HG03108 (cell line): ENCODE measurements around the gene STK16.
A peak's percentile ranks its signal among the peaks of the same experiment; 100 is the strongest.

Experiments
- ATAC-seq: cut with Tn5 transposase; IDR thresholded peaks from one replicate; pipeline ENCODE4 v1.9.1; 2021; ENCODE audit warnings: moderate library complexity; ENCODE audit not compliant: unreplicated experiment

The STK16 gene

DNA sequence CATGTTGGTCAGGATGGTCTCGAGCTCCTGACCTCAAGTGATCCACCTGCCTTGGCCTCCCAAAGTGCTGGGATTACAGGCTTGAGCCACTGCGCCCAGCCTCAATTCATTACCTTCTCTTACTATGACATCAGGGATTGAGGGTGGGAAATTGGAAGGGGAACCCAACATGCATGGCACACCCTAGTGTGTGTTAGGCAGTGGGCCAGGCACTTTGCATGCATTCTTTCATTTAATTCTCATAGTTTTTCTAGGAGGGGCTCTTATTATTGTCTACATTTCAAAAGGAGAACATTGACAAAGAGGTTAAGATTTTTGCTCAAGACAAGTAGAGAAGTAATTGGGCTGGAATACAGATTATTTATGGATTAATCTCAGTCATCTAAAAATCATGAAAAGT, 23.0 kb downstream of the STK16 start:
- no peak for ATAC-seq

DNA sequence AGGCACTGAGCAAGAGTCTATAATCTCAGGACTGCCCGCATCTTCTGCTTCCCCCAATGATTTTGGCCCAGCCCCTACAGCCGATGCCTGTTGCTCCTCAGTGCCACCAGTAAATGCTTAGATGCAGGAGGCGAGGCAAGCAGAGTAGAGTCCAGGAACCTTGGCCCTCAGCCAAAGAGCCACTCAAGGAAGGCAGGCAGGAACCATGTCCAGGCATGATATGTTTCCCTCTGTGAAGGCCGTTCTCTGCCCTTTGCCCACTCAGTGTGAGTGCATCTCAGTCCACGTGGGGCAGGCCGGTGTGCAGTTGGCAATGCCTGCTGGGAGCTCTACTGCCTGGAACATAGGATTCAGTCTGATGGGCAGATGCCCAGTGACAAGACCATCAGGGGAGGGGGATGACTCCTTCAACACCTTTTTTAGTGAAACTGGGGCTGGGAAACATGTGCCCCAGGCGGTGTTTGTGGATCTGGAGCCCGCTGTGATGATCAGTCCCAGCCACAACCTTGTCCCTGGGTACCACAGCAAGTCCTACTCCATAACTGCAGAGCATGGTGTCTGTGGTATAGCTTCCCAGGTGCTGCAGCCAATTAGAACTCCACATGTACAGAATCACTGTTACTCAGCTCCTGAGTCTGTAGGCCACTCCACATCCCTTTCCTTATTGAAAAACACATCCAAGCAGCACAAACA, 24.2 kb downstream of the STK16 start:
- ATAC-seq: no peak

DNA sequence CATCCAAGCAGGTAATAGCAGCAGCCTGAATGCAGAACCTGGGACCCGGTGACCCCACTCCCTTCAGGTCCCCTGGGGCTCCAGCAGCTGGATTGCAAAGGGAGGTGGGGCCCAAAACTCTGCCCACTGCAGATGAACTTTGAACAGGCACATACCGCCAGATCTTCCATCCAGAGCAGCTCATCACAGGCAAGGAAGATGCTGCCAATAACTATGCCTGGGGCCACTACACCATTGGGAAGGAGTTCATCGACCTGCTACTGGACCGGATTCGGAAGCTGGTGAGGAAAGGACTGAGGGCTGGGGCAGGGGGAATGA, 24.7 kb downstream of the STK16 start:
- ATAC-seq: no peak

DNA sequence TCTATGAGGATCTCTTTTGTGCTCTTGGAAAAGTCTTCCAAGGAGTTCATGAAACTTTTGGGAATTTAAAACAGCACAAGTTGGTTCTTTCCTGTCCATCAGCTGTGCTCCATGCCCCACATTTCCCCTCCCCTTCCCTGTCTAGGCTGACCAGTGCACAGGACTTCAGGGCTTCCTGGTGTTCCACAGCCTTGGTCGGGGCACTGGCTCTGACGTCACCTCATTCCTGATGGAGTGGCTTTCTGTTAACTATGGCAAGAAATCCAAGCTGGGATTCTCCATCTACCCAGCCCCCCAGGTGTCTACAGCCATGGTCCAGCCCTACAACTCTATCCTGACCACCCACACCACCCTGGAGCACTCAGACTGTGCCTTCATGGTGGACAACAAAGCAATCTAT, 25.7 kb downstream of the STK16 start:
- no peak for ATAC-seq

DNA sequence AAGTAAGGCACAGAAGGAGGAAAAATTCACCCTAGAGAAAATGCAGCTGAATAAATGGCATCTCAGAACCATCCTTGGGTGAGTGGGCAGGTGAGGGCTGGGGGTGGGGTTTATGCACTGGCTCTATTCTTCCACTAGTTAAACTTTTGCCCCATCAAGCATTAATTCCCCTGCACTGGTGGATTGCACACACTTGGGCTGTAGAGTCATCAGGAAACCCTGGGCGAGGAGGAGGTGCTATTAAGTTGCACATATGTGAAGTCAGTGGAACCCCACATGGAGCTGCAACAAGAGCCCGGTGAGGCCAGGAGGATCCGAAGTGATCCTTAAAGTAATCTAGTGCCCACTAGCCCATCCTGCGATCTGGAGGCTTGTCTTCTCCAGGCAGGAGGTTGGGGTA, 27.1 kb downstream of the STK16 start:
- no peak for ATAC-seq

DNA sequence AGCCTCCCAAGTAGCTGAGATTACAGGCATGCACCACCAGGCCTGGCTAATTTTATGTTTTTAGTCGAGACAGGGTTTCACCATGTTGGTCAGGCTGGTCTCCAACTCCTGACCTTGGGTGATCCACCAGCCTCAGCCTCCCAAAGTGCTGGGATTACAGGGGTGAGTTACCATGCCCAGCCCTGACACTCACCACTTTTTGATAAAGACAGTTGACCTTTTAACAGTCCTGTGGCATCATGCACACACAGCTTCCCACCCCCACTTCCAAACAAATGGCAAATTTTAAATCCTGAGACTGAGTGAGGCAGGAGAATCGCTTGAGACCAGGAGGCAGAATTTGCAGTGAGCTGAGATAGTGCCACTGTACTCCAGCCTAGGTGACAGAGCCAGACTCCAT, 27.7 kb downstream of the STK16 start:
- ATAC-seq: no peak

DNA sequence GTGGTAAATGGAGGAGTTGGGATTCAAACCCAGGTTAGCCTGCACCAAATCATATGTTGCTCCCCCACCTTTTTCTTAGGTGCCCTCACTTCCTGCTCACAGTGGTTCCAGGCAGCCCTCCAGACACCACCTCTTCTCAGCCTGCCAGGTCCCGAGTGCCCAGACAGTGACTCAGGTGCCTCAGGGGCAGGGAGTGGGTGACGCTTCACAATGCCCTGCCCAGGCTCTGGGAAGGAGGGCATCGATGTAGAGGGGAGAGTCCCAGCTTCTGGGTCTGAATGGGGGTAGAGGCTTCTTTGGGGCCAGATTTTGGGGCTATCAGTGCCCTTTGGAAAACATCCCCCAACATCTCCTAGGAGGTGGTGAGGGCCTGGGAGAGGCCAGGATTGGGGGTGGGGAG, 28.7 kb downstream of the STK16 start:
- no peak for ATAC-seq

DNA sequence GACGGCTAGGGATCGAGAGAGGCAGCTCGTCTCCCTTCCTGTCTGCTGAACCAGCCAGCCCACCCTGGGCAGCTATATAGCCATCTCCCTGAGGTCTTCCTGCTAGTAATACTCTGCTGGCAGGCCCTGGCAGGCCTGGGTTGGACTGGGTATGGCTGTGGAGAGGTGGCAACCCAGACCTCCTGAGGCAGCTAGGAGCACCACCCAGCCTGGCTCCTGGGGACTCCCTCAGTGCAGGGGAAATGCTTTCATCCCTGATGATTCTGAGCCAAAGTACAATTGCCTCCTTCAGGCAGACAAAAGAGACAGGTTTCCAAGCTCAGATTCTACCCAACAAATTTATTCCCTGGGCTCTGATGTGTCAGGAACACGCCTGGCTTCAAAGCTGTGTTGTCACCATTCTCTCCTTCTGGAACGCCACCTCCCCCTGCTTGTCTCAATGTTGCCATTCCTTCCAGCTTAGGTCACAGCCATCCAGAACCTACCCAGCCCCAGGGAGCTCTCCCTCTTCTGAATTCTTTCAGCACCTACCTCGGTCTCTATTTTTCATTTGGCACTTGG, 29.2 kb downstream of the STK16 start:
- no peak for ATAC-seq

DNA sequence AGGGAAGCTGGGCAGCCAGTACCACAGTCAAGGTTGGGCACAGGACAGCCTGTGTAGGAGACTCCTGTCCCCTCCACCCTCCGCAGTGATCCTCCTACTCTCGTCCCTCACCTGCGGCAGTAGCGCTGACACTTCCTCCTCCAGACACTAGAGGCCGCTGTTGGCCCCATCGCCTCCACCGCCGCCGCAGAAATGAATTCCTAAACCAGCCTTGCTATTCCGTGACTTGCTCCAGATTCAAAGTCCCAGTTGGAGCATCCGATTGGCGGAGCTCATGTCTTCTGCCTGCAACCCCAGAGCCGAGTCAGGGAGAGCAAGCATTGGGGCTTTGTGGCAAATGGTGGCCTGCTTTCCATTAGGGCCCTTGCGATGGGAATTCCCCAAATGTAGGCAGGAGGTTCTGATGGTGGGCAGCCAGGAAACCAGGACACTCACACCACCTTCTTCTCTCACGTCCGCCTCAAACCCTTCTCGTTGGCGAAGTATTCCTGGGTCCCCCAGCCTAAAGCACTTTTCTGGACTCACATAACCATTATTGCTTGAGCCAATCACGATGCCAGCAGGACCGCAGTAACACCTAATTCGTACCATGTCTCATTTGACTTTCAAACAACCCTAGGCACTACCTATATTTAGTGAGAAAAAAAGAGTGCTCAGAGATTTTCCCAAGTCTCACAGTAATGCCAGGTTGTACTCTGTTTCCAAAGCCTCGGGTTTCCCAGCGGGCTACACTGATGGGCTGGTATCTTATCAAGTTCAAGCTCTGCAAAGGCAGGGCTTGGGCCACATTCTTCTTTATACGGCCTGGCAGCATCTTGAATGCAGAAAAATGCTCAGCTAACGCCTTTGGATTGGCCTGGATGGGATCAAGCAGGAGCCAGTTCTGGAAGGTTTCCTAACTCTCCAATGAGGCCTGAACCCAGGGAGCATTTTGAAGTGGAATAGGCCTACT, 32.7 kb downstream of the STK16 start:
- ATAC-seq: peak; percentile 18

DNA sequence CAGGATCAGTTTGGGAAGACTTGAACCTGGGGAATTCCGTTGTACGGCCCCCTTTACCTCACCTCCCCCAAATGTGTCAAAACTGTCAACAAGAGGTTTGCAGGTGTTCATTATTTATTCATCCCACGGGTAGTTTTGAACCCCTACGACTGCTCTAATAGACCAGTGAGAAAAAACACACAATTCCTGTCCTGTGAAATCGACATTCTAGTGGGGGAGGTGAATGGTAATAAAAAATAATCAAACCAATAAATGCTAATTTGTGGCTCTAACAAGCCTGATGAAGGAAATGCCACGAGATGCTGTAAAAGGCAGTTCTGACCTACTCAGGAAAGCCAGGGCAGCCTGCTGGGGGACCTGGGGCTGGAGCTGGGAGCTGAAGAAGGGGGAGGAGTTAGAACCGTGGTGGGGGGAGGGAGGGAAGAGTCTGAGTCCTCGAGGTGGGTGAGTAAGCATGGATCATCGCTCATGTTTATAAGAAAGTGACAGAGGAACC, 33.4 kb downstream of the STK16 start:
- no peak for ATAC-seq

DNA sequence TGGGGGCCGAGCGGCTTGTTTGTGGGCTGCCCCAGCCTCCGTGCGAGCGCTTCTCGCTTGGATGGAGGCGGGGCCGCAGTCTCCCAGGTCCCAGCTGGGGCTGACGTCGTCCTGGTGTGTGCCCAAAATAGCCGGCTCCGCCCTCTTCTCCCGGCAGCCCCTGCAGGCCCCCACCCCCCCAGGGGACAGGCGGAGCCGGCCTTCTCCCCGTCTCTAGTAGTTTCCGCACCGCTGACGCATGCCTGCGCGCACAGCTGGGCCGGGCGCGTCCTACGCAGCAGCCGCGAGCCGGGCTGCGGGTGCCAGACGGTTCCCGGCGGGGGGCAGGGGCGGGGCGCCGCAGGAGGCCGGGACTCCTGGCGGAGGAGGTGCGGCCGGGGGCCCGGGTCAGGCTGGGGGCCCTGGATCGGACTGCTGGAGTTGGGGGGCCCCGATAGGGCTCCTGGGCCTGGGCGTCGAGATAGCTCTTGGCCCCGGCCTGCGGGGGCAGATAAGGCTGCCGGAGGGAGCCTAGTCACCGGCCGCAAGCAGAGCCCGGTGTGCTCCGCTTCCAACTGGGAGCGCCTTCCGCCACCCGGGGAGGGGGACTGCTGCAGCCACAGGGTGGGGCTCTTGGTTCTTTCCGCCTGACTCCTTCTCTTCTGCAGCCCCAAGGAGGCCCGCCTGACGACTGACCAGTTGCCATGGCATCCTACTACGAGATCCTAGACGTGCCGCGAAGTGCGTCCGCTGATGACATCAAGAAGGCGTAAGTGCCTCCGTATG, 34.1 kb downstream of the STK16 start, which contains the start of gene DNAJB2:
TSS of gene DNAJB2 (plus strand) at position 216 of the 765 bp plus-strand sequence. CDS start at position 684, 468 bp downstream.
- peak; percentile 82 for ATAC-seq

DNA sequence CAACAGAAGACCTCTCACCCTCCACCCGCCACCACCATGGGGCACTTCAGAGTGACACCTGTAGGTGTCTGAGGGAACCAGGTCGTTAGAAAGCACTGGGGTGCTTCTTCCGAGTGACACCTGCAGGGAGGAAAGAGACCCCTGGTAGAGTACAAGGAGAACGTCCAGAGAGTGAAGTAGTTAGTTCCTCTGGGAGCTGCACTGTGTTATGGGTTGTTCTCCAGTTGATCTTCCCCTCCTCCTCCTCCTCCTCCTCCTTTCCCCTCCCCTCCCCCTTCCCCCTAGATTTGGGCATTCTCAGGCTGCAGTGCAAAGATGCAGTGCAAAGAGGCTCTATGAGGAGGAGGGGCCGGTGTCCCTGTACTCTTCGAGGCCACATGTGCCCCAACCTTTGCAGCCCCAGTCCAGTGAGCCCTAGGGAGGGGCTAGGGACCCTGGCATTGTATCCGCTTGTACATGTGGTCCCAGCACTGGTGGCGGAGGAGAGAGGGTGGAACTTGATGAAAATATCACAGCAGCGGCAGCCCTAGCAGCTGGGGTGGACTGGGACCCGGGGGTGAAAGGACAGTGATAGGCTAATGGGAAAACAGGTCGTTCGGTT, 34.7 kb downstream of the STK16 start:
- no peak for ATAC-seq

DNA sequence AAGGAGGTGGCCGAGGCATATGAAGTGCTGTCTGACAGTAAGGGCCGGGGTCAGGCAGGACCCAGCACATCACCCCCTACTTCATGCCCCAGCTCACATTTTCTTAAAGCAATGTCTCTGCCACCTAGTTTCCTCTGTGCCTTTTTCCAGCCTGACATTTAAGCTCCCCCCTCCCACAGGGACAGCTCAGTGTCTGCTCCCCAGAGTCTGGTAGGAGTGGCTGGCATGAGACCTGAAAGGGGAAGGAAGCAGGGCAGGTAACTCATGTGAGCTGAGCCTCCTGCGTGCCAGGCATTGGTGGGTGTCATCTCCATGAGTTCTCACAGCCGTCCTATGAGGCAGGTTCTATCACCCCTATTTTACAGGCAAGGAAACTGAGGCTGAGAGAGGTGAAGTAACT, 35.4 kb downstream of the STK16 start:
- ATAC-seq: no peak

DNA sequence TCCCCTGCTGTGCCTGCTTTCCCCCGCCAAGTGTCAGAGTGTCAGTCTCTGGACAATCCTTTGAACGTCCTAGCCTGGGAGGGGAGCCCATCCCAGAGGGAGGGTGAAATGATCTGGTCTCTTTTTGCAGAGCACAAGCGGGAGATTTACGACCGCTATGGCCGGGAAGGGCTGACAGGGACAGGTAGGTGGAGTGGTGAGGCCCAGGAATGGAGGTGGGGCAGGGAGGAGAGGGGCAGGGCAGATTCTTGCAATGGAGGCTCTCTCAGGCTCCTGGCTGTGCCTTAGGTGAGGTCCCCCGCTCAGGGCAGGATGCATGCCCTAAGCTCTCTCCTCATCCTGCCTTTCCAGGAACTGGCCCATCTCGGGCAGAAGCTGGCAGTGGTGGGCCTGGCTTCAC, 36.3 kb downstream of the STK16 start:
- ATAC-seq: no peak

DNA sequence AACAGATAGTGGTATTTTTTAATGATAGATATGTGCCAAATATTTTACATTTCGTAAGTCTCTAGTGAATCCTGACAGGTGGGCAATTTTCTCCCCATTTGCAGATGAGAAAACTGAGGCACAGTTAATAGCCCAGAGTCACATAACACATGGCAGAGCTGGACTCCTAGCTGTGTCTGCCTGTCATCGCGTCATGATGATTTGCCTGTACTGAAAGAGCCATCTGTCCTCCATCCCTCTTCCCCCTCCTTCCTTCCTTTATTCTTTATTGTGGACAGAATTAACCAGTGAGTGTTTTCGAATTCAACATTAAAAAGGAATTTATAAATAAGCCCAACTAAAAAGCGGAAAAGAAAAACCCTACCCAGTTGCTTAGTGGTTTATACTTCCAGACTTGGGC, 37.1 kb downstream of the STK16 start:
- ATAC-seq: no peak

DNA sequence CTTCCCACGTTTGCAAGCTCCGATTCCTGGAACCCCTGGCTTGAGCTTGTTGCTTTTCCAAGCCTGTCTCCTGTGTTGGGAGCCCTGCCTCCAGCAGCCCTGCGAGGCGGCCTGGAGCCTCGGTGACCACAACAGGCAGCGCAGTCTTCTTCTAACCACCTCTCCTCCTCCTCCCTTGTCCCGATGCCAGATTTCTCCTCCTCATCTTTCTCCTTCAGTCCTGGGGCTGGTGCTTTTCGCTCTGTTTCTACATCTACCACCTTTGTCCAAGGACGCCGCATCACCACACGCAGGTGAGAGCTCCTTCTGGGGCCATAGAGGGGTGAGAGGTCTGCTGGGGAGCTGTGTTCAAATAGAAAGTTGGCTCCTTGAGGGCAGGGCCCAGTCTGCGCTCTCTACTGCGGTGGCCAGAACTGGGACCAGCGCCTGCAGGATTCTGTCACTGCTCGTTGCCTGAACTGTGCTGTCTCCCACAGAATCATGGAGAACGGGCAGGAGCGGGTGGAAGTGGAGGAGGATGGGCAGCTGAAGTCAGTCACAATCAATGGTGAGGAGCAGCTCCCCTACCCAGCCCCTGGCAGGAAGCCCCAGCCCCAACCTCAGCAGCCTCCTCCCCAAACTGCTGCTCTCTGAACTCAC, 37.8 kb downstream of the STK16 start:
- ATAC-seq: no peak

DNA sequence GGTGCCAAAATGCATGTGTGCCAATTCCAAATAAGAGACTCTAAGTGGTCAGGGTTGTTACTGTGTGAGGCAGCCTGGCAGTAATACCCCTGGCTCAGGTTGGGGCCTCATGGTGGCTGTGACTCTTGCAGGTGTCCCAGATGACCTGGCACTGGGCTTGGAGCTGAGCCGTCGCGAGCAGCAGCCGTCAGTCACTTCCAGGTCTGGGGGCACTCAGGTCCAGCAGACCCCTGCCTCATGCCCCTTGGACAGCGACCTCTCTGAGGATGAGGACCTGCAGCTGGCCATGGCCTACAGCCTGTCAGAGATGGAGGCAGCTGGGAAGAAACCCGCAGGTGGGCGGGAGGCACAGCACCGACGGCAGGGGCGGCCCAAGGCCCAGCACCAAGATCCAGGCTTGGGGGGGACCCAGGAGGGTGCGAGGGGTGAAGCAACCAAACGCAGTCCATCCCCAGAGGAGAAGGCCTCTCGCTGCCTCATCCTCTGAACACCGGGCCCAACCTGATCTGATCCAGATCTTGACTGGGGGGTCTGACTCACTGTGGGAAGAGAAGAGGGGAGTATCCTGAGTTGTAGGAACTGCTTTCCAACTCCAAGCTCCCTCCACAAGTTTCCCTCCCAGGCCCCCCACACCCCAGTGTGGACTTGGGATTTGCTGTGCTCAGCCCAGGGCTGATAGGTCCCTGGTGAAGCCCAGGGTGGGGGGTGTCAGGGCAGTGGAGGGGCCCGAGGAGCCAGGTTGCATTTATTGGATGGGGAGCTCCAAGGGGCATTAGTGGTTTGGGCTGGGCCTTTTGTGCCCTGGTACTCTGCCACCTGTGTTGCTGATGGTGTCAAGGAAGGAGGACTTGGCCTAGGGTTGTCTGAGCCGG, 39.5 kb downstream of the STK16 start:
- no peak for ATAC-seq

DNA sequence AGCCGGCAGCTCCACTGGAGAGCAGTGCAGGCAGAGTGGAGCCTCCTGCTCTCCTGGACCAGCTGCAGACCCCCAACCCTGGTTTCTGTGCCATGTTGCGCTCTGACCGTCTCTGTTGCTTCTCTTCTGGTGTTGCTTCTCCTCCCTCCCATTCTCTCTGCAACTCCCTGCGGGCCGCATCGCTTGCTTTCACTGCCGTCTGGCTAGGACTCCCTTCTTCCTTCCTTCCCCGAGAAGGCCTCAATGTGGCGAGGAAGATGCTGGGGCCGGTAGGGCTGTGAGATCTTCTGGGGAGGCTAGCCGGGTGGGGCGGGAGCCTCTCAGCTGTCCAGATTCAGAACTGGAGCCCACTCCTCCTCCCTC, 40.1 kb downstream of the STK16 start:
- no peak for ATAC-seq

DNA sequence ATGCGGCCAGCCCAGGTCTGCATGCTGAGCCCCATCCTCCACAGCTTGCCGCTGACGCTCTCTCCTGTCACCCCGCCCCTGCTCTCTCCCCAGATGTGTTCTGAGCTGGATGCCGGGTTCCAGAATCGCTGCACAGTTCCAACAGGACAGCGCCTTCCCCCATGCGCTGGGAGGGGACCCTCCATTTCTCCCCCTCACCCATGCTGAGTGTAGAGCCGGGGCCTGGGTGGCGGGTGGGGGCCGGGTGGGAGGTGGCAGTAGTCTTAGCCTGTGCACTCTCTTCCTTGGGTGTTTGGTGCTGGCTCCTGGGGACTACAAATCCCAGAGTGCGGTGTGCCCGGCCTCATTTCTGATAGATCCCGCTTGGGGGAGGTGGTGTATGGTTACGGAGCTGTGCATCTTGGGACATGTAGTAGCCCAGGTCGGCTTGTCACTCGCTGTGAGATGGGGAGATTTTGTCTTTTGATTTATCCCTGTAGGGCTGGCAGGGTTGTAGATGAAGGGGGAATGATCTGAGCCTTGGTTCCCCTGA, 40.7 kb downstream of the STK16 start:
- ATAC-seq: no peak
